Fibroblast of lung (primary cell): ENCODE data around the gene OR1A1.

Experiments used
- CTCF ChIP-seq, 2 donors: IDR thresholded peaks in 1 of 2; conservative IDR thresholded peaks in 1 of 2; 1 replicate in 1 of 2; 2 replicates in 1 of 2; pipeline ENCODE4 v1.5.1; 2011 to 2012; ENCODE audit warnings: low read length in 2 of 2, control low read depth in 1 of 2, inconsistent platforms in 1 of 2, low read depth in 1 of 2, mild to moderate bottlenecking in 1 of 2
- EZH2 ChIP-seq: IDR thresholded peaks from 2 replicates; pipeline ENCODE4 v1.5.1; 2012; ENCODE audit warnings: low read length, control low read depth, mild to moderate bottlenecking; ENCODE audit errors: missing control alignments

GRCh38 chr17:3167574-3167973, 39.9 kb upstream of the OR1A1 start:
- no peak for TF ChIP-seq CTCF (conservative IDR thresholded peaks at IDR 0.05 in 1 of 2, IDR thresholded peaks at IDR 0.05 in 1 of 2; ENCODE audit: low read depth in 1 of 2, low read length in 2 of 2)
- no peak for TF ChIP-seq EZH2
